HG03103 (cell line): ENCODE results near the gene FILIP1L.

Experiments
- ATAC-seq: cut with Tn5 transposase; IDR thresholded peaks from one replicate; pipeline ENCODE4 v1.9.1; 2021; ENCODE audit warnings: low read depth; ENCODE audit not compliant: unreplicated experiment

FILIP1L gene

DNA sequence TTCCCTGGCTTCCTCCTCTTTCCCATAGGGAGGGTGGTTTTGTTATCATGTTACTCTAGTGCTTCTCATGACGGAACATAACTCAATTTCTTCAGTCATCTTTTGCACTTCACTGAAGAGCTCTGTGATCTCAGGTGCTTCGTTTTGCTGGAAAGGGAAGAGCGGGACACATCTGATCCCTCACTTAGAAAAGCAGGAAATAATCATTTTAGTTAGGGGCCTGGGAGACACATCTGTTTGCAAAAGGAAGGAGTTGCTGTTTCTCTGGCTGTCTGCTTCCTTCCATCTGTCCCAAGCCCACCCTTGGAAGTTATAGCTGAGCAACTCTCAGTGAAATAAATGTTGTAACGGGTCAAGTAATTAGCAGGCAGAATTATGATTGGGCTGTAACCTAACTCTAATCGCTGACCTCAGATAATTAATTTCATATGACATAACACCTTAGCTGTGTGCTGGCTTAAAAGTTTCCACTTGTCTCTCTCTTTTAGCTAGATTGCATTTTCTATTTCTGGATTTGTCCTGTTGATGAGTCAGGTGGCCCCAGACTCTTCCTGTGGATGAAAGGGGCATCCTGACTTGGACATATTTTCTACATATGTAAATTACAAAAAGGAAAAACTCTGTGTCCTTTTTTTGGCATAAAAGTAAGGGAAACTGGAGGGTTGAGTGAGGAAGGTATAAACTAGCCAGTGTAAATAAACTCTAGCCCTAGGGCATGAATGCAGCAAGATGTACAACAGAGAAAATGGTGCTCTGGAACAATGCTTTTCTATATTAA, 11.0 kb upstream of the FILIP1L start:
- no peak for ATAC-seq

DNA sequence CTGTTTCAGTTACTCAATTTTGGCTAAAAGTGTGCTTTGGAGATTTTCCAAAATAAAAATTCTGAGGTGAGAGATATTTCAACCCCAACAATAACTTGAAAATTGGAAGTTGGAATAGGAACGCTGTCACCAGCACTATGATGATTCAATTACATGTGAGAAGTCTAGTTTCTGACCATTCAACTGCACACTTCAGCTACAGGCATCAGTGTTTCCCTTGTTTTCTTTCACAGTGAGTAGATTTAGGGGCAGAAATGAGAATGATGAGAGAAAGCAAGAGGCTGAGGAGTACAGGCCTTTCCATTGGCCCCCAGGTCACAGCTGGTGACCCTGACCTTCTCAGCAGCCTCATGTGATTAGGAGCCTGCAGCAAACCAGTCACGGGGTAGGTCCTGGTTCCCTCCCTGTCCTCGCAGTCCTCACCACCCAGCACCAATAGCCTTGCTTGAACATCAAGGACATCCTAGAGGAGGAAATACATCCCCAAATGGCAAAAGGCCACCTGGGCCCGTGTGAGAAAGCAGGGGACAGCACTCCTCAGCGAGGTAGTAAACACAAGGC, 10.0 kb upstream of the FILIP1L start:
- ATAC-seq: no peak

DNA sequence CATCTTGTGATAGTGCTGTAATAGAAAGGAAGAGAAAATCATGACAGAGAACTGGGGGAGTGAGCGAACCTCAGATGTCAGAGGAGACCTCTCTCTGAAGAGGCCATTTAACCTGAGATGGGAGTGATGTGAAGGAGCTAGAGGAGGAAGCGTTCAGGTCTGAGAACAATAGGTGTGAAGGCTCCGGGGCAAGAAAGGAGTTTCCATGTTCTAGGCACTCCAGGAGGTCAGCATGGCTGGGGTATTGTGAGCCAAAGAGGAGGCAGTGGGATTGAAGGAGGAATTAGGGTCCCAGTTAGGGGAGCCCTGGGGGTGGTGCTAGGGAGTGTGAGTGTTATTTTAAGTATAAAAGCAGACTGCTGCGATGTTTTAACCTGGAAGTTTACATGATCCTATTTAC, 8.8 kb upstream of the FILIP1L start:
- ATAC-seq: no peak

DNA sequence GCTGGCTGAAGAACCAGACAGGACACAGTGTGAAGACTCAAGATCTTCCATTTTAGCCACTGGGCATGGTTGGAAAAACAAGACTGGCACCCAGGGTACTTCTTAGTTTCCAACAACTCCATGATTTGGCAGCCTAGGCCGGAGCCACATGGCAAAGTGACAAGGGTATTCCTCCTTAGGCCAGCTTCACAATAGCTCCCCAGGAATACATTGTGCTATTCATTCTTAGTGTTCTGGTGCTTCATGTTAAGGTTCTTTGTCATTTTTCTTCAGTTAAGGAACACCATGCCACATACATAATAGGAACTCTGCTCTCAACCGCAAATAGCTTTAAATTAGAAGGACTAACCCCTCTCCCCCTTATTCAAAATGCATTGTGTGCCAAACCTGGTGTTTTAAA, 8.0 kb upstream of the FILIP1L start:
- no peak for ATAC-seq

DNA sequence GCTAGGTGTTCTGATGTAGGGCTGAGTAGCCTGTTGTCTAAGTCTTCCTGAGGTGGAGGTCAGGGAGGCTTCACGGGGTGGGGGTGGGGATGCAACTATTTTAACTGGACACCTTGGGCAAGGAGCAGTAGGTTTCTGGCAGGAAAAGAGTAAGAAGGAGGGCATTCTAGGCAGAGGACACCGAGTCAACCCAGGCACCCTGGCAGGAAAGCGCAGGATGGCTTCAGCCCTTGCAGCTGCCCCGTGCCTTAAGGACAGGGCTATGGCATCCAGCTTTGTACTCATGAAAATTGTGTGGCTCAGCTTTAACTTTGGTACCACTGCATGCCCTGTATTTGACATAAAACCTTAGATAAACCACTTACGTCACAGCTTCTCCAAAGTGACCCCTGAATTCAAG, 6.4 kb upstream of the FILIP1L start:
- no peak for ATAC-seq

DNA sequence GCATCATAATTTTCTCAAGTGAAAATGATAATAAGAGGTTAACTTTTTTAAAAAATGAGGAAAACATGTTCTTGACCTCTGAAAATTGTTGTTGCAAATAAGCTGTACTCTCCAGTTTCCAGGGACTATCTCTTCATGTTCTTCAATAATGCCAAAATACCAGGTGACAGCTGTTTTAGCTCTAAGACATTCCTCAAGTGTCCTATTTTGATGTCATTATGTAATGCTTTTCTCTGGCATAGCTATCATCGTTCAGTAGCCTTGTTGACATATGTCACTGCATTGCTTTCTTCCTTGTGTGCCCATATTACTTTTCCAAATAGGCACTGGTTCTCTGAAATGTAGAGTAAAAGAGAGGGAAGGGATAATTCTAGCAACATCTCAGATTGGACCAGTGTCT, 5.7 kb upstream of the FILIP1L start:
- no peak for ATAC-seq

DNA sequence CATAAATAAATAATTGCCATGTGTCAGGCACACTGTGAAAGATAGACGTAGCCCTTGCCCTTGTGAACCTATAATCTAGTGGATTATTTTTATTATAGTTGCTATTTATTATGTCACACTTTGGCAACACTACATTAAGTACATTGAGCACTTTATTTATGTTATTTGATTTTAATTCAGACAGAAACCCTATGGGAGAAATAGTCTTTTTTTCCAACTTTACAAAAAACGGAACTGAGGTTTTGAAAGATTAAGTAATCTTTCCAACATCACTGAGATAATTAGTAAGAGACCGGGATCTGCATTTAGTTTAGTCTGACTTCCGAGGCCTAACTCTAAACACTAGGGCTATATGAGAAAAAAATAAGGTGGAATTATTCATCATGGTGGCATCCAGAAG, 2.8 kb upstream of the FILIP1L start:
- no peak for ATAC-seq

DNA sequence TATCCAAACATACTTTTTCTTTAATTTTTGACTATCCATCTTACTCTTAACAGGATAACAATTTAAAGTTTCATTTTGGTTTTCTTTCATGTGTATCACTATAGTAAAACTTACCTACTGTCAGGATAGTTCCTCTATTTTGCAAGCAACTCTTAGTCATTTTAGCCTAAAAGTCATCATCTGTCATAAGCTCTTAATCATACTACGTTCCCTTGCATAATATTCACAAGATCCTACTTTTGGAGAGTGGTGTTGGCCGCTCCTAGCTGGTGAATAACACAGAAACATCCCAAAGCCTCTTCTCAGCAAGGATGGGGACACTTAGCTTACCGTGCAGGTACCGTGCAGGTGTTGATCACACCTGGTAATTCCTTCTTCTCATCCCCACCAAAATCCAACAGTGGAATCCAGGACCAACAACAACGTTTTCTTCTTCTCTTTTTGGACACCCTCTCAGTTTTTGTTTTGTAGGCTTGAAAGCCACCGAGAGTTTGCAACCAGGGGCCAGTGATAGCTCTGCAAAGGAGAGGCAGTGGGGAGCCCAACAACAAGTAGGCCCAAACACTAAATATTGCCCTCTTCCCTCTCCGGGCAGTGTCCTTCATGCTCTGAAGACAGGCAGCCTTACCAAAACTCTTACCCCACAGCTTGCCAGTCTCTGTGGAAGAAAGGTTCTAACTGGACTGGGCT, 433 bp downstream of the FILIP1L start:
- no peak for ATAC-seq

DNA sequence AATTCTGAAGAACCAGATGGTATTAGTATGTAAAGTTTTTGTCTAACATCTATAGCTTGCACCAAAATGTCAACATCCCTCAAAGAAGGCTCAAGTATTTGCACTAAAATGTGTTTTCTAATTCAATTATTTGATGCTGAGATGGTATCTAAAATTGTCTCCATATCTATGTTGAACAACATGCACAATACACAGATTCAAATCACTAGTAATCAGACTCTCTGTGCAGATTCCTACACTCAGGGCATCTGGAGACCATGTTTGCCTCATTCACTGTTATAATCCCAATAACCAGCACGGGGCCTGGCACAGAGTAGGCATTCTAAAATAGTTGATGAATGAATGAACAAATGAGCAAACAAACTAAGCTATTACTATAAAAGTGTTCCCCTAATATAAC, 2.6 kb downstream of the FILIP1L start:
- ATAC-seq: no peak

DNA sequence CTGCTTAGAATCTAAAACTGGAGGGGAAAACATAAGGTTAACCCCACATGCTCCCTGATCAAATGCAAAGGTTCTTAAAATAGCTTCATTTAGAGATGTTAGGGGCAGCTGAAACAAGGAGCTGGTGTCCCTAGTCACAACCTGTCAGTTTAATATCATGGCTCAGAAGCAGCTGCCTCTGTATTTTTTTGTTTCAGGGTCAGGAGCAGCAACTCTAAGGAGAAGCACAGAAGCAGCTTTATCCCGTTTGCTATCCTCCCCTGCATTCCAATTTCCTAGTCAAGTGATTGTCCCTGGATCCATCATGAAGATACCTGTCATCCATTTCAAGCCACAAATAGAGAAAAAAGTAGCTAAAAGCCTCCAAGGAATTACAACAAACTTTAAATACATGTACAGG, 4.1 kb downstream of the FILIP1L start:
- no peak for ATAC-seq

DNA sequence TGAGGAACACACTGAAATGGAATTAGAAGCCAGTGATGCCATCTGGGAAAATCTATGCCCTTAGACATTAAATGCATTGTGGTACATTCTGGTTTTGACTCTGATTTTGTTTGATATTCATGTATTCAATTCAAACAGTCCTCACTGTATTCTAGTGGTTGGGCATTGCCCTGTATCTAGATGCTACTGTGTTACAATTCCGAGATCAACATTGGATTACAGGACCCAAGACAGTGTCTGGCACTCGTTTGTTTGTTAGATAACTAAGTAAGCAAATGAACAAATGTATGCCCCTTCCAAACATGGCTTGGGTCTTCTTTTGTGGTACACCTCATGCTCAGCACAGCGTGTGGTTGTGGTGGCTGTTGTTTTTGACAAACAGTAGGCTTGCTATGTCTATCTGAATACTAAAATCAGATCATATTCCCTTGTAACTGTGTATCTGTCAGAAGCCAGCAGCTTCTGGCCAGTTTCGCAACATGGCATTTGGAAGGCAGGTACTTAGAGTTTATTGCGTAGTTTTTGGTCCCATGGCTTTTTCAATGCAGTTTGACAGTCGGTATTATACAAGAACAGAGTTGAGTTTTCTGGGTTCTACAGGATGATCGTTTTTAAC, 5.7 kb downstream of the FILIP1L start:
- no peak for ATAC-seq

DNA sequence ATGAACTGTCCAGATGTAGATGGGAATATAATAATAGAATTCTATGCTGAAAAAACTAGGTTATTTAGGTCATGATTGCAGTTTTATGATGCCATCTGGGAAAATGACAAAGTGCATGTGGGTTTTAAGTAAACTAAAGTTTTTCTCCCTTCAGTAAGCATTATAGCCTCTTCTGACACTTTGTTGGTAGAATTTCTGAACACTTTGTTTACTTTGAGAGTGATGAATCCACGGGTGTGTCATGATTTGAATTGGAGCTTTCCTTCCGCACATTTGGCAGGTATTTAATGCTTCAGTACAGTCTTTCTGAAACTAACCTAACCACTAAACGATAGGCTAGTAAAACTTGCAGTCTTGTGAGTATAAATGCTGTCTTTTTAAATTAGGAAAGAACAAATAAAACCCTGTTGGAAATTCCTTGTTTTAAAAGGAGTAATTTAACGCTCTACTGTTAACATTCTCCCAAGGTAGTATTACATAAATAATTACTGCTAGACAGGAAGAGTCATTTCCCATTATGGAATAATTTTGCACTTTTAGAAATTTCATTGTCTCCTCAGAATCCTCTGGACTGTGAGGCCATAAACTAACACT, 7.0 kb downstream of the FILIP1L start:
- ATAC-seq: no peak

DNA sequence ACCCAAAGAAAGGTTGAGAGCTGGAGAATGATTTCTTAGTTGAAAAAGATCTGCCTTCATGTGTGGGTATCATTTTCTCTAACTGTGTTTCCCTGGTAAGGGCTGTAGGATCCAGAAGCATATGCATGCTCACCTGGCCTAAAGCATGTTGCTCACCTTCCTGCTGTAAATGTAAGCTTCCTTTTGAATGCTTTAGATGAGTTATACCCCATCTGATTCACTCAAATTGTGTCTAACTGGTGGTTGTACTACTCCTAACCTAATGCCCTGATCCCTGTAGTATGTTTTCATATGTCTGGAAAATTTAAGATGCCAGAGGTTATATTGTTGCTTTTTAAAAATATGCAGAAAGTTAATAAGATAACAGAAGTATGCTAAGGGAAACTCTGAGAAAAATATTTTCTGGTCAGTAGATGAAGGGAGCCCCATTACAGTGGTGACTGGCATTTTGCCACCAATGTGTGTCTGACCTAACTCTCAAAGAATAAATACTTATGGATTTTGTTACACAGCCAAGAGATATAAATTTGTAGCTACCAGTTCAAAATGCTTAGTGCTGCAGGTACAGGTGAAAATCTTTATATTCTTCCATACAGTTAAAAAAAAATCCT, 7.7 kb downstream of the FILIP1L start:
- ATAC-seq: no peak

DNA sequence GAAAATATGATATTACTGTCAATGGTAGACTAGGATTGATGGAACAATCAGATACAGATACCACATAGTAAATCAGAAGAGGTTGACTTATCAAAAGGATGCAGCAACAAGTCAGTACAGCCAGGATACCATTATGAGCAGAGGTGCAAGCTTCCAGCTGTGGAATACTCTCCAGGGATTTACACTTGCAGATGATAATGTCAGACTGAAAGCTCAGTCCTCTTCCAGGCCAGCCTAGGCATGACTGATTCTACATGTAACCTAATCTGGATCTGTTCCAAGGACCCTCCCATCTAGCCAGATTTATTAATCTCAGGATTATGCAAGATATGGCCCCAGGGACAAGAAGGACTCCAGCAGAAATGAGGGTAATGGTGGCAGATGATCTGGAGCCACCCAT, 8.2 kb downstream of the FILIP1L start:
- ATAC-seq: no peak

DNA sequence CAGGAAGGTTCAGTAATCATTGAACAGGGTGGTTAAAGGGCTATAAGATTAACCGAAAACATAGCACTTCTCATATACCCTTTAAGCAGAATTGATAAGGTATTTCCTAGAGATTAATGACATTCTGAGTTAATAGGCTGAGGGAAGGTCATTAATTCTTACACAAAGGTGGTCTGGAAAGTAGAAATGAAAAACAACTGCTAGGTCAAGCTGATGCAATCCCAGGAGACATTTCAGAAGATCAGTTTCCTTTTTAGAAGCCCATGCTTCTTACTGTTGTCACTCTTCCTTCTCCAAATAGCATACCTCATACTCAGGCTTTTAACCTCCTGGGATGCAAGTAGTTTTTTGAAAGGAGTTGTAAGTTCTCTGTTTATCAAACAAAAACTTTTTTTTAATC, 8.8 kb downstream of the FILIP1L start:
- no peak for ATAC-seq

DNA sequence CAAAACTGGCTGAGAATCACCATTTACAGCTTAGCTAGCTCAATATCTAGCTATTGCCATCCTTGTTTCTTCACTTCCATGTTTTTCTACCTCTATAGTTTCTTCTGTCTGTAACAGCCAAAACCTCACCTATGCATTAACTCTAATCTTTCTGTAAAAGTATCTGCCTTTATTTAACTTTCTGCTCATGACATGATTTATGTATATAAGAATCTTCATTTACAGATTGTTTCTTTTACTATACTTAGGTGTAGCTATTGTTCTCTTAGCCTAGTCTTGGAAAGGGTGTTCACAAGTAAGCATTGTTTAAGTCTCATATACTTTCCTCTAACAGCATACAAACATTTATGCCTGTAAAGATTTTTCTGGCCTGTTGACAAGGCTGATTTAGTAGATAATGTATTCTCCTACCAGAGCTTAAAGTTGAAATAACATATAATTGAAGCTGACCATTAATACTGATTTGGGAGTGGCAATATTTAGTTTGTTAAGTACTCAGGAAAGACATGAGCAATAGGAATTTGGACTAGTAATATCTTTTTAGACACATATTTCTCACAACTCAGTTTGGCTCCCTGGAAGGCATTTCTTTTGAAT, 9.4 kb downstream of the FILIP1L start:
- no peak for ATAC-seq

DNA sequence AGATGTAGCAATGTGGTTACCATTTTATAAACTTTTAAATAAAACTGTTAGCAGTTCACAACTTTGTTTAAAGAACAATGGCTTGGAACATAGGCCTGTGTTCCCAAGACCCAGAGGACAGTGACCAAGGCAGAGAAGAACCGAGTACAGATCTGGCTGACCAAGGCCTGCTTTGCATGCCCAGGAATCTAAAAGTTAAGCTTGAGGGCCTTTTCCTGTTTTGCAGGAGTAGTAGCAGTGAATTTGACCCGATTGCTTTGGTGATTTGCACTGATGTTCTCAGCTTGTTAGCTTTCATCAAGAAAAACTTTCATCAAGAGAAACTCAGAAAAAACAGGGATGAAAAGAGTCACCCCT, 9.9 kb downstream of the FILIP1L start:
- ATAC-seq: peak; percentile 30

DNA sequence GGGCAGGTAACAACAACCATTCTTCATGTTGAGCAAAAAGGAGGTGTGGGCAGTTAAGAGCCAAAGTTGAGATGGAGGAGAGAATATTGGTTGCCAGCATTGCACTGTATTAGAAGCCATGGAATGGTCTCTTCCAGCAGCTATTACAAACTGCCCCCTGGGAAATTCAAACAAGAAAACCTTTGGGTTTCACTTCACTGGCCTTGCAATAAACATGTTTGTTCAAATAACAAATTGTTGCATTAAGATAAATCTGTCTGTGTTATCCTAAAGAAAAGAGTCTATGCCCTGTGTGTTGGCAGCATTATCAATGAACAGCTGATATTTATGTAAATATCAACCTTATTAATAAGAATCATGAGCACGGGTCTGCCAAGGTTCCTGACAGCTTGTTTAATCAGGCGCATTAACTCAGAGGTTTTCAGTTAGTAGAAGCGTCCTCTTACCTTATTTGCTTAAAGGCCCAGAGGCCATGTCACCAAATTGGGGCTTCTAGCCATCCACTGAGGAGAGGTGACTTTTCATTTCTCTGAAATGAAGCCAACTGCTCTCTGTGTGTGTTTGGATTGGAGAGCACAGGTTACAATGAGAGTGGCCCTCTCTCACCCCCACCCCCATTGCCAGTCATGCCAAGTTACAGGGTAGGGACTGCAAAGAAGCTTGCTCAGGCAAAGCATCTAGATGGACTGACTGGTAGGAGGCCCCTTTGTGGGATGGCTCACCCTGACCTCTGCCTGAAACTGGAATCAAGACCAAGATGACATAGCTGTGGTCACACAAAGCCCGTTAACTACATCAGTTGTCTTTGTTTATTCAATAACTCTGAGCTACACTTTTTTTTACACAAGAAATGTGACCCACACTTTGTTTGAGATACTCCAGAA, 10.5 kb downstream of the FILIP1L start:
- peak; percentile 70 for ATAC-seq

DNA sequence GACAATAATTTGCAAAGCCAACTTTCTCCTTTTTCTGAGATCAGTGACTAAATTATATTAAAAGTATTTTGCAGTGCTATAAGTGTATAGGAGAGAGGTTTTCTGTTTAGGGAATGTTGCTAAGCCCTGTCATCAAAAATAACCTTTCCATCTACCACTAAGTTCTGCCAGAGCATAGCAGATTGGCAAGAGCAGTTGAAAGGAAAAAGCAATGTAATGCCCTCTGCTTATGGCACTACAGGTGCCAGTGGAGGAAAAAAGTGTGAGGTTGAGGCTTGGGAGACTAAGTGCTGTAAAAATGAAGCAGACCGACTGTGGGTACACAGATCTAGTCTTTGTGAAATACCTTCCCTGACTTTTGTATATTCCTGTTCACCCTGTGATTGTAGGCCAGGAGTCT, 11.5 kb downstream of the FILIP1L start:
- ATAC-seq: no peak

DNA sequence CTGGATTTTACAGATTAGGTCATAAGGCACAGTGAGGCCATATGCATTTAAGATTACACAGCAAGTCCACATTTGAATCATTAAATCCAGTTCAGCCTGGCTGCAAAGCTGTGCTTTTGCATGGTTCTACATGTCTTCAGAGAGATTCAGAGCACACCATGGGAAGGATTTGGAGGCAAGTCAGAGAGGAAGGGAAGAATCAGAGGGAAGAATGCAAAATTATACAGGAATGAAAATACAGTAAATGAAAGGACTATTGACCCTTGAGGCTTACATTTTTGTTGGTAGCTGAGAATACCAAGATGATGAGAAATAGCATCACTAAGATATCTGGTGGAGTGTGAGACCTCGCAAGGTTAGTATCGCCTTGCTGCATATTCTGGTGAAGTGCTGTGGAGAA, 13.9 kb downstream of the FILIP1L start:
- ATAC-seq: no peak
